ENCODE data around the gene MEGF6. TPM values are rescaled to one million over a fixed set of nuclear protein-coding genes. Genes with fewer than 3 reads are reported as not detected.

Gene MEGF6
- total RNA-seq, 1 experiment from 2014 or later: 32.4 TPM

DNA sequence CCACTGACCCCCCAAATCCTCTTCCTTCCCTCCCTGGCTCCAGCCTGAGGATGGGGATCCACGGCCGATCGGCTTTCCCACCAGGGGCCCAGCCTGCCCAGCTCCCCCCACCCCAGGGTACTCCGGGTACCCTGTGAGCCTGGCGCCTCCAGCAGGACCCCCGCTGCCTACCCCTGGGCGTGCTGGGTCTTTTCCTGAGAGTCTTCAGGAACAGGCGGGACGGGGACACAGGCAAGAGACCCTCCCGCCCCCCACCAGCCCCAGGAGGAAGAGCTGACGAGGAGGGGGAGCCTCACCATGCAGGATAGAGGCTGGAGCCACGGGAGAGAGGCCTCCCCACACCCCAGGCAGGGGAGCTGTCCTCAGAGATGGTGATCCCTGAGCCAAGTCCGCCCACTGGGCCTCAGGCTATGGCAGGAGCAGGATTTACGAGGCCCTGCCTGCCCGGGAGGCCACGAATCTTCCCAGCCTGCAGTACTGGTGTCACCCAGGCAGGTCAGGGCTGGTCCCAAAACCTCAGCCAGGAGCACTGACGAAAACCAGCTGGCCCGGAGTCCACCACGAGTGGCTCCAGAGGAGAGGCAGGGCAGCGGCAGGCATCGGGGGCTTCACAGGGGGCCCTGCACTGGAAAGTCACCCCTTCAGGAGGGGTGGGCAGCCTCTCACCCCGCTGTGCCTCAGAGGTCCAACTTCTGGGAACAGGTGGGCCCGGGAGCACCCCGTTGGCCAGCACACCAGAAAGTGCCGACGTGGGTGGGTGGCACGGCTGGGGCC, 58.0 kb downstream of the MEGF6 start:
- H3K36me3 Mint-ChIP-seq (ENCODE audit: insufficient read depth, unreplicated experiment): no peaks in the 10 kb centered on the region
- H3K4me3 Mint-ChIP-seq (ENCODE audit: low read depth, unreplicated experiment): no peak overlapping the region
- no peaks in the 10 kb centered on the region for H3K4me1 Mint-ChIP-seq (ENCODE audit: low read depth, unreplicated experiment)
- CTCF ChIA-PET: no interaction called here
- no peaks in the 10 kb centered on the region for H3K9me3 Mint-ChIP-seq (ENCODE audit: low read depth, unreplicated experiment)
- H3K27me3 Mint-ChIP-seq (ENCODE audit: unreplicated experiment): no peaks in the 10 kb centered on the region
- intact Hi-C loops (cut with micrococcal nuclease; ENCODE audit: unreplicated experiment): no loop called here
- DNase-seq: no peak
- no peak overlapping the region for H3K27ac Mint-ChIP-seq (ENCODE audit: unreplicated experiment)
- TF ChIP-seq, protein P1, sequence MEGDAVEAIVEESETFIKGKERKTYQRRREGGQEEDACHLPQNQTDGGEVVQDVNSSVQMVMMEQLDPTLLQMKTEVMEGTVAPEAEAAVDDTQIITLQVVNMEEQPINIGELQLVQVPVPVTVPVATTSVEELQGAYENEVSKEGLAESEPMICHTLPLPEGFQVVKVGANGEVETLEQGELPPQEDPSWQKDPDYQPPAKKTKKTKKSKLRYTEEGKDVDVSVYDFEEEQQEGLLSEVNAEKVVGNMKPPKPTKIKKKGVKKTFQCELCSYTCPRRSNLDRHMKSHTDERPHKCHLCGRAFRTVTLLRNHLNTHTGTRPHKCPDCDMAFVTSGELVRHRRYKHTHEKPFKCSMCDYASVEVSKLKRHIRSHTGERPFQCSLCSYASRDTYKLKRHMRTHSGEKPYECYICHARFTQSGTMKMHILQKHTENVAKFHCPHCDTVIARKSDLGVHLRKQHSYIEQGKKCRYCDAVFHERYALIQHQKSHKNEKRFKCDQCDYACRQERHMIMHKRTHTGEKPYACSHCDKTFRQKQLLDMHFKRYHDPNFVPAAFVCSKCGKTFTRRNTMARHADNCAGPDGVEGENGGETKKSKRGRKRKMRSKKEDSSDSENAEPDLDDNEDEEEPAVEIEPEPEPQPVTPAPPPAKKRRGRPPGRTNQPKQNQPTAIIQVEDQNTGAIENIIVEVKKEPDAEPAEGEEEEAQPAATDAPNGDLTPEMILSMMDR (IDR thresholded peaks at IDR 0.05; ENCODE audit: unreplicated experiment): no peak
- BruUV-seq (replicated peaks): no TSS peak

- DNase-seq: no peak
- no peaks in the 10 kb centered on the region for H3K27me3 Mint-ChIP-seq (ENCODE audit: unreplicated experiment)
- no peaks in the 10 kb centered on the region for H3K4me1 Mint-ChIP-seq (ENCODE audit: low read depth, unreplicated experiment)
- no peak overlapping the region for H3K4me3 Mint-ChIP-seq (ENCODE audit: low read depth, unreplicated experiment)
- TF ChIP-seq, protein P1 (IDR thresholded peaks at IDR 0.05; ENCODE audit: unreplicated experiment): no peak
- intact Hi-C loops (cut with micrococcal nuclease; ENCODE audit: unreplicated experiment): no loop called here
- no peaks in the 10 kb centered on the region for H3K36me3 Mint-ChIP-seq (ENCODE audit: insufficient read depth, unreplicated experiment)
- BruUV-seq (replicated peaks): no TSS peak
- CTCF ChIA-PET: no interaction called here
- no peak overlapping the region for H3K27ac Mint-ChIP-seq (ENCODE audit: unreplicated experiment)
- no peaks in the 10 kb centered on the region for H3K9me3 Mint-ChIP-seq (ENCODE audit: low read depth, unreplicated experiment)
These were observed 58.6 kb downstream of the MEGF6 start for GRCh38 chr1:3552751-3553150.

GRCh38 chr1:3552176-3552575, 59.1 kb downstream of the MEGF6 start:
- intact Hi-C loops (cut with micrococcal nuclease; ENCODE audit: unreplicated experiment): no loop called here
- Mint-ChIP-seq H3K4me3 (ENCODE audit: low read depth, unreplicated experiment) (no peak overlapping the region), H3K4me1 (ENCODE audit: low read depth, unreplicated experiment) (no peaks in the 10 kb centered on the region), H3K27me3 (ENCODE audit: unreplicated experiment) (no peaks in the 10 kb centered on the region), H3K9me3 (ENCODE audit: low read depth, unreplicated experiment) (no peaks in the 10 kb centered on the region), H3K27ac (ENCODE audit: unreplicated experiment) (no peak overlapping the region), H3K36me3 (ENCODE audit: insufficient read depth, unreplicated experiment) (no peaks in the 10 kb centered on the region)
- CTCF ChIA-PET: no interaction called here
- TF ChIP-seq, protein P1 (IDR thresholded peaks at IDR 0.05; ENCODE audit: unreplicated experiment): no peak
- no peak for DNase-seq
- BruUV-seq (replicated peaks): no TSS peak

- DNase-seq: no peak
- Mint-ChIP-seq H3K36me3 (ENCODE audit: insufficient read depth, unreplicated experiment) (no peaks in the 10 kb centered on the region), H3K4me3 (ENCODE audit: low read depth, unreplicated experiment) (no peak overlapping the region), H3K27me3 (ENCODE audit: unreplicated experiment) (no peaks in the 10 kb centered on the region), H3K27ac (ENCODE audit: unreplicated experiment) (no peak overlapping the region), H3K4me1 (ENCODE audit: low read depth, unreplicated experiment) (no peaks in the 10 kb centered on the region), H3K9me3 (ENCODE audit: low read depth, unreplicated experiment) (no peaks in the 10 kb centered on the region)
- intact Hi-C loops (cut with micrococcal nuclease; ENCODE audit: unreplicated experiment): no loop called here
- BruUV-seq (replicated peaks): no TSS peak
- CTCF ChIA-PET: no interaction called here
- TF ChIP-seq, protein P1 (IDR thresholded peaks at IDR 0.05; ENCODE audit: unreplicated experiment): no peak
These were observed 59.6 kb downstream of the MEGF6 start for GRCh38 chr1:3551711-3552110.

Data from Calu3 (cell line).